Measurements from ENCODE around the gene E2F4.

GRCh38 chr16:67212766-67213165, 20.8 kb downstream of the E2F4 start:
- TF ChIP-seq CTCF (conservative IDR thresholded peaks at IDR 0.05) (no peak), ZFX (IDR thresholded peaks at IDR 0.05) (no peak)
